NB4 (cell line): Measurements from ENCODE around the gene SPPL2A.

ENCODE experiments used
- DNase-seq: peaks from one replicate; pipeline ENCODE4 v3.0.0; 2010; ENCODE audit warnings: low read depth
- H3K4me3 ChIP-seq: one replicate; pipeline ENCODE4 v1.5.1; 2011; ENCODE audit warnings: mild to moderate bottlenecking, low read depth, low read length, moderate library complexity
- MYC ChIP-seq: IDR thresholded peaks from 2 replicates; pipeline ENCODE4 v1.6.1; 2011; ENCODE audit warnings: low read depth, low read length
- POLR2A ChIP-seq: IDR thresholded peaks from 2 replicates; pipeline ENCODE4 v1.6.1; 2011; ENCODE audit warnings: mild to moderate bottlenecking; ENCODE audit not compliant: insufficient read length; ENCODE audit errors: extremely low read depth
- TF ChIP-seq, protein P1 (sequence below): IDR thresholded peaks from 2 replicates; pipeline ENCODE4 v1.6.1; 2011; ENCODE audit warnings: low read depth, low read length
- TF ChIP-seq, protein P2 (sequence below): IDR thresholded peaks from one replicate; pipeline ENCODE4 v1.5.1; 2012; ENCODE audit warnings: low read depth, low read length

SPPL2A gene

DNA sequence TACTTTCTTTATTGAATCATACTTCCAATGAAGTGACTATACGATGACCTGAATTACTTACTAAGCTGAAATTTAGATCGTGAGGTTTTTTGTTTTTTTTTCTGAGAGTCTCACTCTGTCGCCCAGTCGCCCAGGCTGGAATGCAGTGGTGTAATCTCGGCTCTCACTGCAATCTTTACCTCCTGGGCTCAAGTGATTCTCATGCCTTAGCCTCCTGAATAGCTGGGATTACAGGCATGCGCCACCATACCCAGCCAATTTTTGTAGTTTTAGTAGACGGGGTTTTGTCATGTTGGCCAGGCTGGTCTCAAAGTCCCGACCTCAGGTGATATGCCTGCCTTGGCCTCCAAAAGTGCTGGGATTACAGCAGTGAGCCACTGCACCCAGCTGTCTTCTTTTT, 28.7 kb downstream of the SPPL2A start:
- no peak for DNase-seq
- no peak overlapping the region for H3K4me3 ChIP-seq
- TF ChIP-seq, protein P1, sequence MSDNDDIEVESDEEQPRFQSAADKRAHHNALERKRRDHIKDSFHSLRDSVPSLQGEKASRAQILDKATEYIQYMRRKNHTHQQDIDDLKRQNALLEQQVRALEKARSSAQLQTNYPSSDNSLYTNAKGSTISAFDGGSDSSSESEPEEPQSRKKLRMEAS: no peak
- TF ChIP-seq, protein P2, sequence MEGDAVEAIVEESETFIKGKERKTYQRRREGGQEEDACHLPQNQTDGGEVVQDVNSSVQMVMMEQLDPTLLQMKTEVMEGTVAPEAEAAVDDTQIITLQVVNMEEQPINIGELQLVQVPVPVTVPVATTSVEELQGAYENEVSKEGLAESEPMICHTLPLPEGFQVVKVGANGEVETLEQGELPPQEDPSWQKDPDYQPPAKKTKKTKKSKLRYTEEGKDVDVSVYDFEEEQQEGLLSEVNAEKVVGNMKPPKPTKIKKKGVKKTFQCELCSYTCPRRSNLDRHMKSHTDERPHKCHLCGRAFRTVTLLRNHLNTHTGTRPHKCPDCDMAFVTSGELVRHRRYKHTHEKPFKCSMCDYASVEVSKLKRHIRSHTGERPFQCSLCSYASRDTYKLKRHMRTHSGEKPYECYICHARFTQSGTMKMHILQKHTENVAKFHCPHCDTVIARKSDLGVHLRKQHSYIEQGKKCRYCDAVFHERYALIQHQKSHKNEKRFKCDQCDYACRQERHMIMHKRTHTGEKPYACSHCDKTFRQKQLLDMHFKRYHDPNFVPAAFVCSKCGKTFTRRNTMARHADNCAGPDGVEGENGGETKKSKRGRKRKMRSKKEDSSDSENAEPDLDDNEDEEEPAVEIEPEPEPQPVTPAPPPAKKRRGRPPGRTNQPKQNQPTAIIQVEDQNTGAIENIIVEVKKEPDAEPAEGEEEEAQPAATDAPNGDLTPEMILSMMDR: no peak
- TF ChIP-seq POLR2A: no peak
- no peak for TF ChIP-seq MYC

DNA sequence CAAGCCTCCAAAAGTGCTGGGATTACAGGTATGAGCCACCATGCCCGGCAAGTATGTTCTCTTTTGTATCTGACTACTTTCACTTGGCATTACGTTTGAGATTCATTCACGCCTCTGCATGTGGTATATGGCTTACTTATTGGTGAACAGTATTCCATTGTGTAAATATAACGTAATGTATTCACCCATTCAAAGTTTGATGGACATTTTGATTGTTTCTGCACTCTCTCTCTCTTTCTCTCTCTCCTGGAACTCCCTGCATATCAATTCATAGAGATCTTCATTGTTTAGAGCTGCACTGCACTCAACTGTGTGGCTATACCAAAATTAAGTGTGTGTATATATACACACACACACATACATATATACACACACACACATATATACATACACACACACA, 30.4 kb downstream of the SPPL2A start:
- TF ChIP-seq MYC (no peak), POLR2A (no peak)
- TF ChIP-seq, protein P2: no peak
- TF ChIP-seq, protein P1: no peak

DNA sequence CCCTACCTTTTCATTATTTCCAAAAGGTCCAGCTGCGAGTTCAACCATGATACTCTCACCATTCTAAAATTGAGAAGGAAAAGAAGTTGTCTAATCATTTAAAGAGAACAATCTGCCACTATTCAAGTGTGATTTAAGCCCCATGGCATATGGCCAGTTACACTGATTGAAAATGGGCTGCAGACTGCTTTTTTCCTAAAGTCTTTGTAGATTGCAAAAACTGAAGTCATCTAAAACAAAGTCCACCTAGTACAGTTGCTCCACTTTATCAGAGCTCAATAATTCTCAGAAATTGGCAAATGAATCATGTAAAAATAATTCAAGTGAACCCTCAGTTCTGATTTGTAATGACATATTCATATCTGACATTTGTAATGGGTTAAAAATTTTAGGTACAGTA, 39.2 kb downstream of the SPPL2A start:
- no peak for DNase-seq
- TF ChIP-seq, protein P2: no peak
- H3K4me3 ChIP-seq: no peak overlapping the region

More for the DNA sequence above, 30.4 kb downstream of the SPPL2A start:
- no peak overlapping the region for H3K4me3 ChIP-seq
- DNase-seq: no peak

DNA sequence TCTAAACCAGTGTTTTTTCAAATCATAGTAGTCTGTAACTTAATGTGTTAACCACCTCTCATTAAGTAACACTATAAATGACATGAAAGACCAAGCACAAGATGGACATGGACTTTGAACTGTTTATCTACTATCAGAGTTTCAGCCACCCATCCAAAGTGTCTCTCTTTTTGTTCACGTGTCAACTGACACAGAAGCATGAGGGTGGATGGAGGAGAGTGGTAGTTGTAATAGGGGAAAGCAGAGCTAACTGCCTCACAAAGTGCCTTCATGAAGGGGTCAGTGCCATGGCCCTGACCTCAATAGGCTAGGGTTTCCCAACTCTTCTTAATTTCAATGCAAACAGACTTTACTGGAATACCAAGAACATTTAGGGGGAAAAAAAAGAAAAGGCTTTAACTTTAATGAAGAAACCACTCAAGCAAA, 46.8 kb downstream of the SPPL2A start:
- DNase-seq: no peak
- TF ChIP-seq POLR2A: no peak
- TF ChIP-seq, protein P1: no peak
- TF ChIP-seq MYC: no peak
- TF ChIP-seq, protein P2: no peak

DNA sequence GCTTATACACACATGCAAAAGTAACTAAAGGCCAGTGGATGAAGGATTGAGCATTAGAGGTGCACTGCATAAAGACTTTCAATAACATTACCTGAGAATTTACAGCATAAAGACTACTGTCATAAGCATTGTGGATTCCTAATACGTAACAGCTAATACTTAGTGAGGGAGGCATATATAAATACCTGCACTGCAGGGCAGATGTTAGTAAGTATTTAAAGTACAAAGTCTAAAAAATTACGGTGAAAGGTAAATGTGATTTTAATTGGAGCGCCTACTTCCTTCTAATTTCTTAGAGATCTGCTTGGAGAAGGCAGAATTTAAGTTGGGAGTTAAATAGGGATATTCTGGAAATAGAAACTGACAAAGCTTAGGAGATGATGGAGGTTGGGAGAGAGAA, 53.5 kb downstream of the SPPL2A start:
- H3K4me3 ChIP-seq: no peak overlapping the region
- DNase-seq: no peak
- TF ChIP-seq, protein P2: no peak
- TF ChIP-seq MYC (no peak), POLR2A (no peak)
- TF ChIP-seq, protein P1: no peak

More for the DNA sequence above, 46.8 kb downstream of the SPPL2A start:
- H3K4me3 ChIP-seq: no peak overlapping the region

DNA sequence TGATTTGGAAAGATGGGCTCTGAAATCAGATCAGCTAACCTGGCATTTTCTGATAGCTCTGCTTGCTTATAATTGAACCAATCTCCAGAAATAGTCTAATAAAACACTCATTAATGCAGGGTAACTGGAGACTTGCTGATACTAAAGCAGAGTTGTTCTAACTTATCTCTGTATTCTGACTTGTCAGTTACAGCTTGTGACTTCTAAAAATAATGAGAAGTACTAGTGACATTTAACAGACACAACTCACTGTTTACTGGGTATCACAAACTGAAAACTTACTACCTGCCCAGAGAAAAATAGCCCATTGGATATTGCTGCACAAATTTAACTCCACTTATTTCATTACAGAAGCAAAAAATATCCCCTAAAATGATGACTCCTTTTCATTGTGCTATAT, 54.9 kb downstream of the SPPL2A start:
- TF ChIP-seq MYC (no peak), POLR2A (no peak)
- TF ChIP-seq, protein P2: no peak
- TF ChIP-seq, protein P1: no peak
- DNase-seq: no peak
- no peak overlapping the region for H3K4me3 ChIP-seq
